Activated CD8-positive, alpha-beta T cell treated with anti-CD3 and anti-CD28 coated beads, Interleukin-2, amount 10 ng/mL, durations not matched to agents 7 days and 5 days (primary cell): ENCODE measurements around the gene CDH4. TPM values are rescaled to one million over a fixed set of nuclear protein-coding genes. Genes with fewer than 3 reads are reported as not detected.

Experiments used
- ATAC-seq: fragments of 150-1000 bp; cut with Tn5 transposase; one replicate; pipeline ENCODE4 v1.10.0; 2021; ENCODE audit warnings: moderate library complexity
- CTCF ChIA-PET: fragments of 350-600 bp; sonication (Branson Sonifier 250); formaldehyde crosslinking; loops from one replicate; lab custom pipeline; 2021; ENCODE audit warnings: antibody characterized with exemption; lab: Charles Lee
- POLR2A ChIA-PET: fragments of 350-600 bp; sonication (Branson Sonifier 250); formaldehyde crosslinking; loops from one replicate; lab custom pipeline; 2021; ENCODE audit warnings: antibody characterized with exemption; lab: Charles Lee
- DNase-seq: peaks from one replicate; pipeline ENCODE4 v3.0.0-alpha.2; 2020
- H3K27ac Mint-ChIP-seq: one replicate; pipeline ENCODE4 v1.8.0; 2021; ENCODE audit warnings: mild to moderate bottlenecking, mixed read lengths
- H3K27me3 Mint-ChIP-seq: one replicate; pipeline ENCODE4 v1.8.0; 2021; ENCODE audit warnings: low read depth, mixed read lengths
- H3K36me3 Mint-ChIP-seq: one replicate; pipeline ENCODE4 v1.8.0; 2021; ENCODE audit warnings: low read depth, mixed read lengths
- H3K4me1 Mint-ChIP-seq: one replicate; pipeline ENCODE4 v1.8.0; 2021; ENCODE audit warnings: low read depth, mixed read lengths
- H3K4me3 Mint-ChIP-seq: one replicate; pipeline ENCODE4 v1.8.0; 2021; ENCODE audit warnings: mild to moderate bottlenecking, mixed read lengths
- H3K9me3 Mint-ChIP-seq: one replicate; pipeline ENCODE4 v1.8.0; 2022; ENCODE audit warnings: mixed read lengths; ENCODE audit not compliant: insufficient read depth
- total RNA-seq, 2 experiments: library from RNA; stranded (reverse); gene quantifications; one replicate each; pipeline ENCODE4 v1.2.3, GENCODE V29; 2021

The CDH4 gene
- total RNA-seq, 2 experiments from 2014 or later = 0.05 to 0.13 TPM

- DNase-seq (no peak), ATAC-seq (no peak)
- H3K4me3 Mint-ChIP-seq = no peak overlapping the region
- ChIA-PET CTCF (no interaction called here), POLR2A (no interaction called here)
- no peaks in the 10 kb centered on the region for H3K4me1 Mint-ChIP-seq
- peaks cover 2% of the 10 kb centered on the region for H3K27me3 Mint-ChIP-seq
- H3K36me3 Mint-ChIP-seq = no peaks in the 10 kb centered on the region
- no peak overlapping the region for H3K27ac Mint-ChIP-seq
- H3K9me3 Mint-ChIP-seq = no peaks in the 10 kb centered on the region
These were observed 18.5 kb upstream of the CDH4 start for GRCh38 chr20:61233590-61233989.

DNA sequence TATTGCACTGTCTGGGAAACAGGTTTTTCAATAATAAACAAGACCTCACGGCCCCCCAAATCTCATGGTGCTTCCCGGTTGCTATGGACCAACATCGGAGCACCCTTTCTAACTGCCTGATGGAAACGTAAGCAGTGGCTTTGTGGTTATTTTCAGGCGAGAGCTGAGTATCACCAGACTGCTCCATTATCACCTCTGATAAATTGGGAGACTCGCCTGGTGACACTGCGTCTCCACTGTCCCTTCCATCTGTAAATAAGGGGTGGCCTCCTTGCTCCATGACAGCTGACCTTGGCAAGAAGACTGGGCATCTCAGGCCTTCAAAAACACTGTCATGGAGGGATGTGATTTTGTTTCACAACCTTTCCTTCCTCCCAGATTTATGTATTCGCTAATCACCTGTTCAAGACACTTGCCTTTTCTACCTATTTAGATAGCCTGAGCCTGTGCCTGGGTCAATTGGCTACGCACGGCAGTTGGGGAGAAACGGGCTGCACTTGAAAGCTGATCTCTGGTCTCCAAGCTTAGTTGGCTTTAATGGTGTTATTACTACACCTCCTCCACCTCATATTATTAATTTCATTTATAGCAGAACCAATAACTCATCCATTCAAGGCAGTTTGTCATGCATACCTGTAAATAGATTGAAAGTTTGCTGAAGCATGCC, 17.7 kb upstream of the CDH4 start:
- ATAC-seq (no peak), DNase-seq (no peak)
- POLR2A ChIA-PET = no interaction called here
- Mint-ChIP-seq H3K27me3 (no peaks in the 10 kb centered on the region), H3K27ac (no peak overlapping the region), H3K4me1 (no peaks in the 10 kb centered on the region), H3K9me3 (no peaks in the 10 kb centered on the region), H3K36me3 (no peaks in the 10 kb centered on the region), H3K4me3 (no peak overlapping the region)
- CTCF ChIA-PET = no interaction called here

GRCh38 chr20:61236713-61237112, 15.3 kb upstream of the CDH4 start:
- no peaks in the 10 kb centered on the region for H3K27me3 Mint-ChIP-seq
- no peaks in the 10 kb centered on the region for H3K36me3 Mint-ChIP-seq
- H3K27ac Mint-ChIP-seq = no peak overlapping the region
- no peaks in the 10 kb centered on the region for H3K4me1 Mint-ChIP-seq
- ChIA-PET POLR2A (no interaction called here), CTCF (no interaction called here)
- no peak overlapping the region for H3K4me3 Mint-ChIP-seq
- no peak for DNase-seq
- peaks cover 6% of the 10 kb centered on the region for H3K9me3 Mint-ChIP-seq
- ATAC-seq = no peak

- H3K4me3 Mint-ChIP-seq = no peak overlapping the region
- POLR2A ChIA-PET = no interaction called here
- H3K27ac Mint-ChIP-seq = no peak overlapping the region
- ATAC-seq (no peak), DNase-seq (no peak)
- H3K9me3 Mint-ChIP-seq = peaks cover 6% of the 10 kb centered on the region
- no peaks in the 10 kb centered on the region for H3K36me3 Mint-ChIP-seq
- H3K27me3 Mint-ChIP-seq = no peaks in the 10 kb centered on the region
- H3K4me1 Mint-ChIP-seq = no peaks in the 10 kb centered on the region
- CTCF ChIA-PET = no interaction called here
These were observed 13.2 kb upstream of the CDH4 start for GRCh38 chr20:61238813-61239212.

GRCh38 chr20:61240814-61241213, 11.2 kb upstream of the CDH4 start:
- H3K4me1 Mint-ChIP-seq = no peaks in the 10 kb centered on the region
- H3K36me3 Mint-ChIP-seq = no peaks in the 10 kb centered on the region
- H3K4me3 Mint-ChIP-seq = no peak overlapping the region
- peaks cover 6% of the 10 kb centered on the region for H3K9me3 Mint-ChIP-seq
- no peak overlapping the region for H3K27ac Mint-ChIP-seq
- DNase-seq = no peak
- POLR2A ChIA-PET = no interaction called here
- CTCF ChIA-PET = interaction anchor here (1.7 kb wide), 1 partner anchor 12 kb away, joined by 7 read pairs; no protein-coding TSS in a partner anchor
- no peaks in the 10 kb centered on the region for H3K27me3 Mint-ChIP-seq
- ATAC-seq = no peak

DNA sequence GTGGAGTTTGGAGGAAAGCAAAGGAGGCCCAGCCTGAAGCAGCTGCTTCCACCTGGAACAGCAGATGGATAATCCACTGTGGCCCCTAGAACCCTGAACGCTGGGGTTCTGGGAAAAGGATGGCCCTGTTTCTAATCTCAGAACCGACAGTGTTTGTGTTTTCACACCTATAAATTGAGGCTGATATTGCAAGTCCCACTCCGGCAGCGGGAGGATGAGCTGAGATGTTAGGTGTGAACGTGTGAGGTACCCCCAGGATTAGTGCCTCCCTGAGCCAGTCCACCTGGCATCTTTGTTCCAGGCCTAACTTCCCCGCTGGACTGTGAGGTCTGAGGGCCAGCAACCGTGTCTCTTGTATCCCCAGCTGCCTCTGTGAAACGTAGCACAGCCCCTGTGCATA, 7.8 kb upstream of the CDH4 start:
- ATAC-seq = no peak
- Mint-ChIP-seq H3K4me3 (no peak overlapping the region), H3K4me1 (no peaks in the 10 kb centered on the region), H3K27me3 (peaks cover 2% of the 10 kb centered on the region), H3K27ac (no peak overlapping the region), H3K9me3 (peaks cover 6% of the 10 kb centered on the region), H3K36me3 (no peaks in the 10 kb centered on the region)
- POLR2A ChIA-PET = no interaction called here
- DNase-seq = no peak
- CTCF ChIA-PET = no interaction called here

GRCh38 chr20:61246269-61246668, 5.8 kb upstream of the CDH4 start:
- CTCF ChIA-PET = no interaction called here
- Mint-ChIP-seq H3K27ac (no peak overlapping the region), H3K27me3 (peaks cover 21% of the 10 kb centered on the region), H3K9me3 (no peaks in the 10 kb centered on the region), H3K4me1 (no peaks in the 10 kb centered on the region), H3K36me3 (no peaks in the 10 kb centered on the region), H3K4me3 (no peak overlapping the region)
- ATAC-seq (no peak), DNase-seq (no peak)
- POLR2A ChIA-PET = no interaction called here

- no peak for DNase-seq
- no peak overlapping the region for H3K4me3 Mint-ChIP-seq
- ChIA-PET POLR2A (no interaction called here), CTCF (no interaction called here)
- peaks cover 35% of the 10 kb centered on the region for H3K27me3 Mint-ChIP-seq
- H3K36me3 Mint-ChIP-seq = no peaks in the 10 kb centered on the region
- no peaks in the 10 kb centered on the region for H3K9me3 Mint-ChIP-seq
- no peak overlapping the region for H3K27ac Mint-ChIP-seq
- no peak for ATAC-seq
- no peaks in the 10 kb centered on the region for H3K4me1 Mint-ChIP-seq
These were observed 2.4 kb upstream of the CDH4 start for GRCh38 chr20:61249626-61250025.

DNA sequence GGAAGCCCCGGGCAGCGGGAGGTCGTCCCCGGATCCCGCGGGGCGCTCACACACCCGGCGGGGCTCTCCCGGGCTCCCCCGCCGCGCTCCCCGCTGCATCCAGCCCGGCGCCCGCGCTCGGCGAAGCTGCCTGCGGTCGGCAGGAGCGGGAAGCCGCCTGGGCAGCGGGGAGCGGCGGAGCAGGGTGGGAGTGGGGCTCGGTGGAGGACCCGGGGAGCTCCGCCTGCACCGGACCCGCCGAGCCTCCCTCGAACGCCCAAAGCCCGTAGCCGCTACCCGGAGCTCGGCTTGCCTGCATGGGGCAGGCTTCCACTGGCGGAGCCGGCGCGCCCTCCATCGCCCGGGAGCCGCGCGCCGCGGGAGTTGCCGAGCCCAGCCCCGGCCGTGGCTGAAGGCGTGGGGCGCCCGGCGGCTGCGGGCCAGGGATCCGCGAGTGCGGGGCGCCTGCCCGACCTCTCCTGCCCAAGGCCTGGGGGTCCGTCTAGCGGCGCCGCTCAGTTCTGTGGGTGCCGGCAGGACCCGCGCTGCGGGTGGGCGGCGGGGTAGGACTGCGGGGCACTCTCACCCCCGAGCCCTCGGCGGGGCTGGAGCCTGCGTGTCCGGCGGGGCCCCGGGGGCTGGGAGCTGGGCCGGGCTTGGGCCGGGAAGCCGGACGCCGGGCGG, 671 bp downstream of the CDH4 start:
- ChIA-PET CTCF (no interaction called here), POLR2A (no interaction called here)
- H3K4me3 Mint-ChIP-seq = no peak overlapping the region
- H3K27ac Mint-ChIP-seq = no peak overlapping the region
- no peaks in the 10 kb centered on the region for H3K9me3 Mint-ChIP-seq
- H3K4me1 Mint-ChIP-seq = no peaks in the 10 kb centered on the region
- no peaks in the 10 kb centered on the region for H3K36me3 Mint-ChIP-seq
- DNase-seq (no peak), ATAC-seq (peak; percentile 46)
- peaks cover 43% of the 10 kb centered on the region for H3K27me3 Mint-ChIP-seq

- DNase-seq (no peak), ATAC-seq (peak; percentile 51)
- Mint-ChIP-seq H3K4me3 (no peak overlapping the region), H3K9me3 (no peaks in the 10 kb centered on the region), H3K4me1 (no peaks in the 10 kb centered on the region), H3K27ac (no peak overlapping the region), H3K36me3 (no peaks in the 10 kb centered on the region), H3K27me3 (peaks cover 43% of the 10 kb centered on the region)
- CTCF ChIA-PET = no interaction called here
- POLR2A ChIA-PET = no interaction called here
These were observed 1.2 kb downstream of the CDH4 start for GRCh38 chr20:61253264-61253639.

DNA sequence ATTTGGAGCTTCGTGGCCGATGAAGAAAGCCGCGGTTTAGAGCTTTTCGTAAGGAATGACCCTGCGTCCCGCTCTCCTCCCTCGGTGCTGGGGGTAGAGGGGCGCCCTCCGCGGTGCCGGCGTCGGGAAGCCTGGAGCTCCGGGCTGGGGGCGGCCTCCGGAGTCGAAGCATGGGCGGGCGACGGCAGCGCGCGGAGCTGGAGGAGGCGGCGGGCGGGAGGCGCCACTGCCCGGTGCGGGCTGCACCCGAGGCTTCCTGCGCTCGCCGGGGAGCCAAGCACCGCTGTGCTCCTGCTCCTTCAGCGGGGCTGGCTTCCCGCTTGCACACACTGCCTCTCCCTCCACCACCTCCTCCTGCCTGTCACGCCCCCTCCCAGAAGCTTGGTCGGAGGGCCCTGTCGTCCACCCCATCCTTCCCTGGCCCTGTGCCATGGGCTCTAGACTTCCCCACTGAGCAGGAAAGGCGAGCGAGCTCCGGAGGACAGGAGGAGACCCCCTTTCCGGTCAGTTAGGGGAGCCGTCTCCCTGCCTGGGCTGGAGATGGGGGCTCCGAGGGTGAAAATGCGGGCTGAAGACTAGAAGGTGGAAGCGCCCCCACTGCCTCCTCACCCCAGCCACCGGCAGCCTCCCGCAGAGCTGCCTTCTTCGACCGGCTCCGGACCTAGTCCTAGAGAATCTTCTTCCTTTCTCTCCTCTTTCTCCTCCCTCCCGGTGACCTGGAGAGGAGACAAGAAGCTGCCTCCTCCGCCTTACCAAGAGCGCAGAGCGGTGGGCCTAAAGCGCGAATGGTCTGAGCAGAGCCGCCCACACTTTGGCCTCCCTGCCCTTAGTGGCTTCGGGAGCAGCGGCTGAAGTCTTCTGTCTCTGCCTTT, 1.8 kb downstream of the CDH4 start:
- H3K27me3 Mint-ChIP-seq = peaks cover 43% of the 10 kb centered on the region
- H3K9me3 Mint-ChIP-seq = no peaks in the 10 kb centered on the region
- ATAC-seq = no peak
- ChIA-PET CTCF (no interaction called here), POLR2A (no interaction called here)
- H3K27ac Mint-ChIP-seq = no peak overlapping the region
- no peaks in the 10 kb centered on the region for H3K4me1 Mint-ChIP-seq
- no peaks in the 10 kb centered on the region for H3K36me3 Mint-ChIP-seq
- no peak for DNase-seq
- H3K4me3 Mint-ChIP-seq = no peak overlapping the region
